ENCODE data around the gene ELMO1.

GRCh38 chr7:37416378-37417106, 32.1 kb downstream of the ELMO1 start:
- TF ChIP-seq POLR2A (IDR thresholded peaks at IDR 0.05; ENCODE audit: low read length) (no peak), GATA1 (IDR thresholded peaks at IDR 0.05; ENCODE audit: low read depth, low read length) (no peak)
